Right ventricle myocardium inferior (tissue), 1 donor: ENCODE data around the gene KRTAP10-3. TPM values are rescaled to one million over a fixed set of nuclear protein-coding genes. Genes with fewer than 3 reads are reported as not detected.
"Not testable (repeated sequence)": the region's sequence is repeated elsewhere in the genome, so short reads cannot be mapped to it uniquely, and the experiment has no call there.

Experiments
- ATAC-seq: fragments of 200-7000 bp; cut with Tn5 transposase; one replicate; pipeline ENCODE4 v1.9.1; 2020; ENCODE audit warnings: mild to moderate bottlenecking, moderate library complexity
- DNase-seq: peaks from one replicate; pipeline ENCODE4 v3.0.0; 2021; ENCODE audit errors: missing footprints
- intact Hi-C: fragments of 100-400 bp; cut with DNase I; formaldehyde crosslinking; loops from one replicate; pipeline ENCODE4 v1.11.0; 2022
- total RNA-seq: library from RNA; stranded (reverse); fragmentation: NEBNext Ultra II Directional; extraction: Animal tissue kit (Norgen Biotek cat#: 25700); gene quantifications from one replicate; pipeline ENCODE4 v1.2.1, GENCODE V29; 2021
- donor health status: DM: no; HTN: yes; CAD: no; lungs with severe emphysema.

The KRTAP10-3 gene
- total RNA-seq, 1 donor from 2014 or later: not detected

- DNase-seq, intact Hi-C loops, ATAC-seq: not testable (repeated sequence)
Measured at GRCh38 chr21:44591801-44592130, 33.2 kb upstream of the KRTAP10-3 start.

GRCh38 chr21:44590897-44591800 lies 32.6 kb upstream of the KRTAP10-3 start:
- DNase-seq, intact Hi-C loops, ATAC-seq: not testable (repeated sequence)

GRCh38 chr21:44590311-44590721 lies 31.7 kb upstream of the KRTAP10-3 start:
- ATAC-seq (no peak), DNase-seq (no peak)
- intact Hi-C loops: no loop called here

- DNase-seq: no peak
- no peak for ATAC-seq
- intact Hi-C loops: no loop called here
Measured at GRCh38 chr21:44589586-44590305, 31.2 kb upstream of the KRTAP10-3 start.

- intact Hi-C loops: no loop called here
- ATAC-seq (no peak), DNase-seq (no peak)
Measured at GRCh38 chr21:44589094-44589493, 30.5 kb upstream of the KRTAP10-3 start.

GRCh38 chr21:44585892-44586291 lies 27.3 kb upstream of the KRTAP10-3 start:
- ATAC-seq (no peak), DNase-seq (no peak)
- intact Hi-C loops: no loop called here

- intact Hi-C loops: no loop called here
Measured at GRCh38 chr21:44583800-44584147, 25.2 kb upstream of the KRTAP10-3 start.

GRCh38 chr21:44583089-44583799 lies 24.6 kb upstream of the KRTAP10-3 start:
- ATAC-seq: no peak
- intact Hi-C loops: no loop called here
- no peak for DNase-seq

More at GRCh38 chr21:44583800-44584147, 25.2 kb upstream of the KRTAP10-3 start:
- ATAC-seq (no peak), DNase-seq (no peak)

GRCh38 chr21:44582055-44582454 lies 23.5 kb upstream of the KRTAP10-3 start:
- ATAC-seq: no peak
- no peak for DNase-seq
- intact Hi-C loops: no loop called here

- intact Hi-C loops: no loop called here
- no peak for DNase-seq
- no peak for ATAC-seq
Measured at GRCh38 chr21:44581158-44581557, 22.6 kb upstream of the KRTAP10-3 start.

- intact Hi-C loops, ATAC-seq: not testable (repeated sequence)
Measured at GRCh38 chr21:44580231-44580821, 21.7 kb upstream of the KRTAP10-3 start, which contains the start of gene KRTAP10-5. TSS of gene KRTAP10-5 (minus strand) at chr21:44580604. CDS start at chr21:44580578, 26 bp downstream.

GRCh38 chr21:44579833-44580144 lies 21.2 kb upstream of the KRTAP10-3 start:
- ATAC-seq (no peak), DNase-seq (no peak)
- intact Hi-C loops: no loop called here

More at GRCh38 chr21:44580231-44580821, 21.7 kb upstream of the KRTAP10-3 start, which contains the start of gene KRTAP10-5:
- DNase-seq: not testable (repeated sequence)

- intact Hi-C loops: no loop called here
- ATAC-seq (no peak), DNase-seq (no peak)
Measured at GRCh38 chr21:44579056-44579832, 20.6 kb upstream of the KRTAP10-3 start.

GRCh38 chr21:44578371-44579055 lies 19.9 kb upstream of the KRTAP10-3 start:
- no peak for DNase-seq
- intact Hi-C loops: no loop called here
- ATAC-seq: no peak

- DNase-seq (no peak), ATAC-seq (no peak)
- intact Hi-C loops: no loop called here
Measured at GRCh38 chr21:44576025-44576420, 17.4 kb upstream of the KRTAP10-3 start.

GRCh38 chr21:44575307-44576024 lies 16.9 kb upstream of the KRTAP10-3 start:
- intact Hi-C loops: no loop called here
- ATAC-seq (no peak), DNase-seq (no peak)
